Stimulated activated naive CD8-positive, alpha-beta T cell treated with anti-CD3 and anti-CD28 coated beads, Interleukin-15, amount 100 ng/mL, for 72 hours (primary cell): ENCODE measurements around the gene MEIOC.
A peak's percentile ranks its signal among the peaks of the same experiment; 100 is the strongest.
"Not testable (repeated sequence)": the region's sequence is repeated elsewhere in the genome, so short reads cannot be mapped to it uniquely, and the experiment has no call there.

Source experiments
- ATAC-seq: fragments of 150-1000 bp; cut with Tn5 transposase; 2 replicates; pipeline ENCODE4 v1.10.0; 2021; ENCODE audit warnings: mild to moderate bottlenecking, moderate library complexity
- DNase-seq, 2 donors: peaks; one replicate each; pipeline ENCODE4 v3.0.0; 2021 to 2022
- H3K27ac Mint-ChIP-seq, 2 donors: one replicate each; pipeline ENCODE4 v1.8.0; 2022; ENCODE audit warnings: mild to moderate bottlenecking in 2 of 2, mixed read lengths in 2 of 2, moderate library complexity in 2 of 2
- H3K27me3 Mint-ChIP-seq: one replicate; pipeline ENCODE4 v1.8.0; 2022; ENCODE audit warnings: mixed read lengths
- H3K4me1 Mint-ChIP-seq: one replicate; pipeline ENCODE4 v1.8.0; 2022; ENCODE audit warnings: mild to moderate bottlenecking, mixed read lengths
- H3K4me3 Mint-ChIP-seq, 2 donors: one replicate each; pipeline ENCODE4 v1.8.0; 2022; ENCODE audit warnings: mild to moderate bottlenecking in 2 of 2, mixed read lengths in 2 of 2, moderate library complexity in 1 of 2
- H3K9me3 Mint-ChIP-seq, 2 donors: one replicate each; pipeline ENCODE4 v1.8.0; 2022; ENCODE audit warnings: mixed read lengths in 2 of 2

MEIOC gene

DNA sequence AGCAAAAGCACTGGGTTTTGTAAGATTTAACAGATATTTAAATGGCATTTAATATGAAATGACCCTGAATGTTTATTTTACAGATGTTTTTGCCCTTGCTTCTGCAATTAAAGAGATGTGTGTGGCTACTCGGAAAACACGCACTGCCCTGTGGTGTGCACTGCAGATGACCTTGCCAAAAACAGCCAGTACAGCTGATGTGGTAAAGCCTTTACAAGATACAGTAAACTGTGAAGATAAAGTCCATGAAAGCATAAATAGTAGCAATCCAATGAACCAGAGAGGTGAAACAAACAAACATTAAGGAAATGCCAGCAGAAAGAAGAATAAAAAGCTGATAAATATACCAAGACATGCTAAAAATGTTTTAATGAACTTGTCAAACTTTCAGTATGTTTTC lies 17.6 kb downstream of the MEIOC start:
- no peak for DNase-seq
- Mint-ChIP-seq H3K4me3 (no peak overlapping the region), H3K27me3 (no peaks in the 10 kb centered on the region), H3K9me3 (no peaks in the 10 kb centered on the region), H3K4me1 (no peaks in the 10 kb centered on the region), H3K27ac (no peak overlapping the region)
- ATAC-seq = no peak

DNA sequence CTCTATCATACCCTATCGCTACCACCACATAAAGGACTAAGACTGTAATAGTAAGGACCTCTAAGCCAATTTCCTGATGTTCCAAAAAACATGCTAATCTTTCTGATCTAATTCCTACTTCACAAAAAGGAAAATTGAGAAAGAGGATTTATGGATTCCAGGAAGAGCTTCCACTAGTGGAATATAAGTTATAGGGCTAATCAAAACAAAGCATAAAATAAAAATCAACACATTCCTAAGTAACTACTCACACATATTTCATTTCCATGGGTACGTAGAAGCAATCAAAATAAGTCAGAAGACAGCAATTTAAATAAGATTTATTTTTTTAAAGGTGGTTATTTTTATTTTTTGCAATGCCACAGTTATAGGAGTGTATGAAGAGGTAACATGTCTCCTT lies 20.9 kb downstream of the MEIOC start:
- Mint-ChIP-seq H3K27me3 (no peaks in the 10 kb centered on the region), H3K4me3 (no peak overlapping the region), H3K27ac (no peak overlapping the region), H3K4me1 (no peaks in the 10 kb centered on the region), H3K9me3 (no peaks in the 10 kb centered on the region)
- DNase-seq (no peak), ATAC-seq (no peak)

DNA sequence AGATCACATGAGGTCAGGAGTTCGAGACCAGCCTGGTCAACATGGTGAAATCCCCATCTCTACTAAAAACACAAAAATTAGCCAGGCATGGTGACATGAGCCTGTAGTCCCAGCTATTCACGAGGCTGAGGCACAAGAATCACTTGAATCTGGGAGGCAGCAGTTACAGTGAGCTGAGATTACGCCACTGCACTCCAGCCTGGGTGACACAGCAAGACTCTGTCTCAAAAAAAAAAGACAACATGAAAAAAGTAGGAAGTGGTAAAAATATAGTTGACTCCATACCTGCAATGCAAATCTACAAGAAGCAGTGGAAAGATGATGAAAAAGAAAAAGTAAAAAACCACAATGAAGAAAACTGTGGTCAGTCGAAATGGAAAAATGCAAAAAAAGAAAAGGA lies 27.0 kb downstream of the MEIOC start:
- H3K4me1 Mint-ChIP-seq = peaks cover 24% of the 10 kb centered on the region
- H3K4me3 Mint-ChIP-seq = peak overlapping the region; percentile 5 to 13
- not testable (repeated sequence) for ATAC-seq, DNase-seq, H3K27me3 Mint-ChIP-seq, H3K9me3 Mint-ChIP-seq
- peak overlapping the region; percentile 2 to 23 for H3K27ac Mint-ChIP-seq

DNA sequence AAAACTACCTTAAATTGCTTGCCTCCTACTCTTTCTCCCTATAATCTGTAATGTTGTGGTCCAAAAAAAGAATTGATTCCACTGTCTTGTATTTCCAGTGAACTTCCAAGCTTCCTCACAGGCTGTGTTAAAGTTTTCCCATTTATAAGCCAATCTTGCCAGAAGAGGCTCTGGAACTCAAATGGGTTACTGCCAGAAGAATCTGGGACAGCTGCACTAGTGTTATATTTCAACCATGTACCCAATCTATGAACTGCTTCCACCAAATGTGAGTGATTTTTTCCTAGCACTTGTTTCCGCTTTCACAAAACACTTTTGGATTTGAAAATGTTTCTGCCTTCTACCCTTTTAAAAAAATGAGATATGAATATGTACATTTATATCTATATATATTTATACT lies 31.5 kb downstream of the MEIOC start:
- Mint-ChIP-seq H3K27me3 (no peaks in the 10 kb centered on the region), H3K4me3 (no peak overlapping the region), H3K9me3 (no peaks in the 10 kb centered on the region), H3K27ac (no peak overlapping the region), H3K4me1 (peaks cover 48% of the 10 kb centered on the region)
- ATAC-seq (no peak), DNase-seq (no peak)

DNA sequence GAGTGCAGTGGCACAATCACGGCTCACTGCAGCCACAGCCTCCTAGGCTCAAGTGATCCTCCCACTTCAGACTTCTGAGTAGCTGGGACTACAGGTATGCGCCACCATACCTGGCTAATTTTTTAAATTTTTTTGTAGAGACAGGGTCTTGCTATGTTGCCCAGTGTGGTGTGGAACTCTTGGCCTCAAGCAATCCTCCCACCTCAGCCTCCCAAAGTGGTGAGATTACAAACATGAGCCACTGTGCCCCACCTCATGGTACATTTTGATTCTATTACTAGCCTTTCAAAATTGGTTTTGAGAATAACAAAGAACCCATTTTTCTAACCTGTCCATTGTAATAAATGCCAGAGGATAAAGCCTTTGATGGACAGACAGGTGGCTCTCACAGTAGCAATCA lies 31.9 kb downstream of the MEIOC start:
- Mint-ChIP-seq H3K9me3 (no peaks in the 10 kb centered on the region), H3K4me3 (peak overlapping the region; percentile 96 to 100), H3K27ac (no peak overlapping the region), H3K27me3 (no peaks in the 10 kb centered on the region), H3K4me1 (peaks cover 46% of the 10 kb centered on the region)
- DNase-seq (no peak), ATAC-seq (no peak)

DNA sequence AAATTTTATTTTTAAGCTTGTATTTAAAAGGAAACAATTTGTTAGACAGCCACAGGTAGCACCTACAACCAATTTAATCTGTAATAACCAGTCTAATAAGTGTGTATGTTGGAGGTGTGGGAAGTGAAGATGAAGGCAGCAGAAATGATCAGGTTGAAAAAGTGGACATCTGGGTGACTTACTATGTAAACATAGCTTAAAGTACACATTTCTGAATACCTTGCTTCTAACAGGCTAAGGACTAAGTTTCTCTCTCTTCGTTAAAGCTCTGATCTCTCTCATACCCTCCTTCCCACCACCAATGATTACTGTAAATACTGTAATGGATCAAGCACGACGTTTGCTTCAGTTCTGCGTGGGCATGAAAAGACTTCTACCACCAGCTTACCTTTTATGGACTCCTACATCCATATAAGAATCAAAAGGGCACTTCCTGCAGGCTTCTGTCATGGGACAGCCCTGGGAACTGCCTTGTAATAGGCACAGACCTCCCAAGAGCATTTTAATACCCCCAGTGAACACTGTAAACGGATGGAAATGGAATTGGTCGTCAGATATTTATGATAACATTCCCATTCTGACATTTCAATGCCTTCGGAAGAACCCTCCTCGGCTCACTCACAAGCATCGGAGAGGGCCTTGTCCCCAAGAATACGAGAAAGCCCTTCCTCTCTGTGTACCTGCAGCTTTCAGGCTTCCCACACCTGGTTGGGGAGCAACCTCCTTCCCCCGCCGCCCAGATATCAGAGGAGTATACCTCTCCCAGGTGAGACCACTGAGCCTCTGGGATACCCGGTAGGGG lies 32.6 kb downstream of the MEIOC start:
- Mint-ChIP-seq H3K9me3 (no peaks in the 10 kb centered on the region), H3K4me3 (peak overlapping the region; percentile 96 to 100), H3K27ac (peak overlapping the region; percentile 98 to 99), H3K27me3 (no peaks in the 10 kb centered on the region), H3K4me1 (peaks cover 39% of the 10 kb centered on the region)
- peak; percentile 16 for ATAC-seq
- DNase-seq = no peak

DNA sequence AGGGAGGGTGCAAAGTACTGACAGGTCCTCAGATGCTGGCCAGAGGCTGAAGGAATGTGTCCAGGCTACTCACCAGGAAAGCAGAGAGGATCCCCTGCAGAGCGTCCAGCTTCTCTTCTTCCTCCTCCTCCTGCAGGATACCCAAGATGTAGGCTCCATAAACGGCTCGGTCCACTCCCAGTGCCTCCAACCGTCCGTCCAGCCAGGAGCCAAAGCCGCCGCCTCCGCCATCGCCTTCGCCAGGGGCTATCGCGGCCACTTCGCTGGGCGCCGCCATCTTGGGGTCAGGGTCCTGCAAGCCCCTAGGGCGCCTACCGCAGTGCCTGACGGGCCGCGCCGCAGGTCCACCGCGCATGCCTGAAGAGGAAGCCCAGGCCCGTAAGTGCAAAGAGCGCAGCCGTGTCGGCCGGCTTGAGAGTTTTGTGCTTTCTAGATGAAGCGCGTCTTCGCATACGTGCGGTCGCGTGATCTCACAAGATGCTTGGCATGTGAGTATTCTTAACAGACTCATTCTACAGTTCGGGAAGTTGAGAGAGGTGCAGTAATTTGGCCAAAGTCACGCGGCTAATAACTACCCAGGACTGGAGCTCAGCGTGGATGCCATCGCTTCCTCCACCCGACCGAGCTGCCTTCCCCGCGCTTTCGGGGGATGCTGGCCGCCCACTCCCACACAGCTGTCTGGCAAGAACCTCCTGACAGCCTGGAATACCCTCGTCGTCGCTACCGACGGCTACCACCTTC lies 33.4 kb downstream of the MEIOC start, which contains the start of gene CCDC43:
TSS of gene CCDC43 (minus strand) at position 300 of the 741 bp plus-strand sequence. CDS start at position 277, 23 bp downstream.
- Mint-ChIP-seq H3K27me3 (no peaks in the 10 kb centered on the region), H3K27ac (peak within 1 kb of the TSS; percentile 98 to 99), H3K4me3 (peak within 1 kb of the TSS; percentile 96 to 100), H3K4me1 (peaks cover 35% of the 10 kb centered on the region), H3K9me3 (no peaks in the 10 kb centered on the region)
- DNase-seq (peak; percentile 93 to 94), ATAC-seq (peak; percentile 100)

DNA sequence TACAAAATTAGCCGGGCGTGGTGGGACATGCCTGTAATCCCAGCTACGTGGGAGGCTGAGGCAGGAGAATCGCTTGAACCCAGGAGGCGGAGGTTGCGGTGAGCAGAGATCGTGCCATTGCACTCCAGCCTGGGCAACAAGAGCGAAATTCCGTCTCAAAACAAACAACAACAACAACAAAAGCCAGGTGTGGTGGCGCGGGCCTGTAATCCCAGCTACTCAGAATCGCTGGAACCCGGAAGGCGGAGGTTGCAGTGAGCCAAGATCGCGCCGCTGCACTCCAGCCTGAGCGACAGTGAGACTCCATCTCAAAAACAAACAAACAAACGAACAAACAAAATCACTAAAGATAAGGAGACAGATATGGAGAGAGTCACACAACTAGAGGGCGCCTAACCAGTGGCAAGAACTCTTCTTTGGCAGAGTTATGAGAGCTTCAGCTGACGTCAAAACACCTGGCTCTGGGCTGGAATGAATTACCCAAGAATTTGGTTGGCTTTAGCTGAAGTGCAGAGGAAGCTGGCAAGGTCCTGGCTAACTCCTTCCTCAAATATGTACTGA lies 34.6 kb downstream of the MEIOC start:
- H3K9me3 Mint-ChIP-seq, ATAC-seq, H3K27me3 Mint-ChIP-seq, DNase-seq: not testable (repeated sequence)
- Mint-ChIP-seq H3K27ac (peak overlapping the region; percentile 31 to 85), H3K4me1 (peaks cover 35% of the 10 kb centered on the region), H3K4me3 (peak overlapping the region; percentile 96 to 100)

DNA sequence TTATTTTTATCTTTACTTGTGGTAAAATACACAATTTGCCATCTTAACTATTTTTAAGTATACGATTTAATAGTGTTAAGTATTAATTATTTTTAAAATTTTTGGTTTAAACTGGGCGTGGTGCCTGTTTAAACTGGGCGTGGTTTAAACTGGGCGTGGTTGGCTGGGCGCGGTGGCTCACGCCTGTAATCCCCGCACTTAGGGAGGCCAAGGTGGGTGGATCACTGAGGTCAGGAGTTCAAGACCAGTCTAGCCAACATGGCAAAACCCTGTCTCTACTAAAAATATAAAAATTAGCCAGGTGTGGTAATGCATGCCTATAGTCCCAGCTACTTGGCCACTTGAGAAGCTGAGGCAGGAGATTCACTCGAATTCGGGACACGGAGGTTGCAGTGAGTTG lies 37.3 kb downstream of the MEIOC start:
- ATAC-seq (no peak), DNase-seq (no peak)
- no peaks in the 10 kb centered on the region for H3K27me3 Mint-ChIP-seq
- no peaks in the 10 kb centered on the region for H3K9me3 Mint-ChIP-seq
- H3K4me1 Mint-ChIP-seq = peaks cover 21% of the 10 kb centered on the region
- no peak overlapping the region for H3K4me3 Mint-ChIP-seq
- no peak overlapping the region for H3K27ac Mint-ChIP-seq

DNA sequence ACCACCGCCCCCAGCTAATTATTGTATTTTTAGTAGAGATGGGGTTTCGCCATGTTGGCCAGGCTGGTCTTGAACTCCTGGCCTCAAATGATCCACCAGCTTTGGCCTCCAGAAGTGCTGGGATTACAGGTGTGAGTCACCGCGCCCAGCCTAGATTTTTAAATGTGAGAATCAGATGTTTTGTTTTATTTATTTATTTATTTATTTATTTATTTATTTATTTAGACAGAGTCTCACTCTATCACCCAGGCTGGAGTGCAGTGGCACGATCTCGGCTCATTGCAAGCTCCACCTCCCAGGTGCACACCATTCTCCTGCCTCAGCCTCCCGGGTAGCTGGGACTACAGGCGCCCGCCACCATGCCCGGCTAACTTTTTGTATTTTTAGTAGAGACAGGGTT lies 44.0 kb downstream of the MEIOC start:
- ATAC-seq, H3K4me3 Mint-ChIP-seq, H3K27ac Mint-ChIP-seq, H3K27me3 Mint-ChIP-seq, H3K9me3 Mint-ChIP-seq, H3K4me1 Mint-ChIP-seq, DNase-seq: not testable (repeated sequence)

DNA sequence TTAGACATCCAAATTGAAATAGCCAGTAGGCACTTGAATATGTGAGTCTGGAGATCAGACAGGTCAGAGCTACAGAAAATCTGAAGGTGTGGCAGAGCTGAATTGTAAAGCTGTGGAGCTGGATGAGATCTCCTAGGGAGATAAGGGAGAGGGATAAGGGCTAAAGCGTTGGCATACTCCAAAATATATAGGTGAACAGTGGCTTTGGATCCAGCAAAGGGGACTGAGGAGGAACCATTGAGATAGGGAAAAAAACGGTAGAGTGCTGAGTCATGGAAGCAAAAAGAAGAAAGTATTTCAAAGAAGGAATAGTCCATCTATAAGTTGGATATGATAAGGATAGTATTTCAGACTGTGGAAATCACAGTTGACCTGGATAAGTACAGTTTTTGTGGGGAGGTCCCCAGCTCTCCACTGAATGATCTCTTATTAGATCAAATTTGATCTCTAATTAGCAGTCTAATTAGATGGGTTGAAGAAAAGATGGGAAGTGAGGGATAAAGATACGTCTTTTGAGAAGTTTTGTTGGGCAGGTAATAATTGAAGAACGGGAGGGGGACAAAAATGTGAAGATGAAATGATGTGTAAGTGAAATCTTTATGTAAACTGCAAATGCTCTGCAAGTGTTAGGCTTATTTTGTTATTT lies 51.6 kb downstream of the MEIOC start:
- no peak for DNase-seq
- no peak overlapping the region for H3K4me3 Mint-ChIP-seq
- H3K9me3 Mint-ChIP-seq = no peaks in the 10 kb centered on the region
- H3K4me1 Mint-ChIP-seq = peaks cover 10% of the 10 kb centered on the region
- H3K27ac Mint-ChIP-seq = no peak overlapping the region
- no peaks in the 10 kb centered on the region for H3K27me3 Mint-ChIP-seq
- ATAC-seq = no peak

DNA sequence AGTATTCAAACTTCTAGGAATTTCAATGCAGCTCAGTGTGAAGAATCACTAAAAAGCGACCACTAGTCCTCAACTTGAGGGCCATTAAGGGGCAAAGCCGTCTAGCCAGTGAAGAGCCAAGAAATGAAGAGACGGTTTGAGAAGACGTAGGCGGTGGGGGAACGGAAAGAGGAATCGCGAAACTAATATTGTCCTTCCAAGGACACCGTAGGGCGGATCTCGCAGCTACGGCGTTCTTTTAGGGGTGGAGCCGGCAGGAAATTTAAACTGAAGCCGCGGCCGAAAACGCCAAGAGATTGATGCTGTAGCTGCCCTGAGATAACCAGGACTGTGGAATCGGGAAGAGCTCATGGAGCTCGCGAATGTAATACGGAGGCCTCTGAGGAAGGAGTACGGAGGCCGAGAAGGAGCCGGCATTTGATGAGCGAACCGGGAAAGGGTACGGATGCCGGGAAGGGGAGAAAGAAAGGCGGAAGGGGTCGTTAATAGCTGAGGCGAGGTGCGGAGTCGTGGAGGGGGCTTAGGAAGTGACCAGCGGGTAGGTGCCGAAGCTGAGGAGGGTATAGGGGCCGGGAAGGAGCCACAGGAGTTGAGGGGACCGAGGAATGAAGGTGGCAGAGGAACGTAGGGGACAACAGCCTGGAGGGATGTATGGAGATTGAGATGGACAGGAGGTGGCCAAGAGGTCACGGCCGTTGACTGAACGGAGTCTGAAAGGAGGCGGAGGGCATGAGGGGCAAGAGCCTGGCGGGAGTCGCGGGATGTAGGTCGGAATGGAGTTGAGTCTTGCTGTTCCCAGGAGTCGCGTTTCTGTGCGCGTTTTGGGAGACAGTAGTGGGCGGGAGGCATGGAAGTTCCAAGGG lies 52.4 kb downstream of the MEIOC start, which contains the start of gene DBF4B:
TSS of gene DBF4B (plus strand) at position 265 of the 863 bp plus-strand sequence. CDS start at position 421, 156 bp downstream.
- Mint-ChIP-seq H3K27ac (no peak within 1 kb of the TSS), H3K4me1 (peaks cover 10% of the 10 kb centered on the region), H3K4me3 (no peak within 1 kb of the TSS), H3K9me3 (no peaks in the 10 kb centered on the region), H3K27me3 (no peaks in the 10 kb centered on the region)
- DNase-seq (peak; percentile 81 to 86), ATAC-seq (peak; percentile 96)

DNA sequence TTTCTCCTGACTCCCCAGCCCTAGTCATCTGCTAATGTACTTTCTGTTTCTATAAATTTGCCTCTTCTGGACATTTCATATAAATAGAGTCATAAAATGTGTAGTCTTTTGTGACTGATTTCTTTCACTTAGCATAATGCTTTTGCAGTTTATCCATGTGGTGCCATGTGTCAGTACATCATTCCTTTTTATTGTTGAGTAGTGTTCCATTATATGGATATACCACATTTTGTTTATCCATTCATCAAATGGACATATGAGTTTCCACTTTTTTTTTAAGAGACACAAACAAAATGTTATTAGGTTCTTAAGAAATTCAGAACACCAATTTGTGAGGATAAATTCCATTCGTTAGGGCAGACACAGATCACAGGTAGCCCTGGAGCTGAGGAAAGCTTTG lies 63.2 kb downstream of the MEIOC start:
- Mint-ChIP-seq H3K27ac (no peak overlapping the region), H3K4me1 (no peaks in the 10 kb centered on the region), H3K9me3 (no peaks in the 10 kb centered on the region), H3K4me3 (no peak overlapping the region), H3K27me3 (no peaks in the 10 kb centered on the region)
- DNase-seq (no peak), ATAC-seq (no peak)

DNA sequence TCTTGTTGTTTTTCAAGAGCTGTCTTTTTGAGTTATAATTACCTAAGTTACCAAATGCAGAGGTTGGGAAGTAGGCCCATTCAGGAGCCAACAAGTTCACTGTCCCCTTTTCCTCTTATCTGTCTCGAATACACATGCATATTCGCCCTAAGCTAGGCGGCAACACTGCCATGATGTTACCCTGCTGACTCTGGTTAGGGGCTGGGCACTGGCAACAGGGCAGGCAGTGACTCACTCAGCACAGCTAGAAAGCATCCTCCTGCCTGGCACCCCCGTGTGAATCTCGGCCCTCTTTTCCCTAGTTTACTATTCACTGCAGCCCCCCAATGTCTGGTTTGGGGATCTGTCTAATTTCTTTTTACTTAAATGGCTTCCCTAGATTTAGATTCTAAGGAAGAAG lies 66.0 kb downstream of the MEIOC start:
- Mint-ChIP-seq H3K9me3 (no peaks in the 10 kb centered on the region), H3K27ac (no peak overlapping the region), H3K4me1 (no peaks in the 10 kb centered on the region), H3K27me3 (no peaks in the 10 kb centered on the region), H3K4me3 (no peak overlapping the region)
- ATAC-seq (no peak), DNase-seq (no peak)
